Measurements from ENCODE around the gene LRMDA.

Gene LRMDA

GRCh38 chr10:75431180-75432111 is at the start of gene LRMDA:
Gene LRMDA, plus strand, starts transcription at chr10:75431624.
- no peak for DNase-seq (ENCODE audit: low spot score)

- DNase-seq (ENCODE audit: low spot score): no peak
Observed at GRCh38 chr10:75386128-75386527, 45.3 kb upstream of the LRMDA start.

DNA sequence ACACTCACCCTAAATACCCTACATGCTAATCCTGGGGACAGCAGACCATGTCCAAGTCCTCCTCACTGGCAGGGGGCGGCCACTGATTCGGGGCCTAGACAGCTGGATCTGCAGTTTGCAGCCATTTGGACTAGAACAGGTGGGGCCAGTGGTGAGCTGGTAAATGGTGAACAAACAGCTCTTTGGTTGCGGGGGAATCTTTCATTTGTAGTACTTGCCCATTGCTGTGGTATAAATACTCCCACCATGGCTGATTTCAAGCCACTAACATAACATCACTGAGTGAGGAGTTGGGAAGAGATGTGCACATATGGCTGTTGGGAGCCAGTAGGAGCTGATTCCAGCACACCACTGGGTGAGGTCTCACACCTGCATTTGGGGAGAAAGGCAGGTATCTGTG is 43.3 kb upstream of the LRMDA start:
- no peak for DNase-seq (ENCODE audit: low spot score)

DNA sequence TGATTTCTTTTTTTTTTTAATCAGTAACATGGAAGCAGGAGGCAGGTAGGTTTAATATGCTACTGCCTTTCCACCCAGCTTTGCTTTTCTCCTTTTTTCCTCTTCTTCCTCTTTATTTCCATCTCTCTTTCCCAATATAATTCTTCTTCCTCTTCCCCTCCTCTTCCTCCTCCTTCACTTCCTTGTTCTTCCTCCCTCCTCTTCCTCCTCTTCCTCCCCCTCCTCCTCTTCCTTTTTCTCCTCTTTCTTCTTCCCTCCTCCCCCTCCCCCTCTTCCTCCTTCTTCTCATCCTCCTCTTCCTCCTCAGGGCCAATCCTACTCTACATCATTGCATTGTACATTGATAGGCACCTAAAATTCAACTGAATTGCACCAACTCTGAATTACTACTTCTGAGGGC is 41.2 kb upstream of the LRMDA start:
- no peak for DNase-seq (ENCODE audit: low spot score)

GRCh38 chr10:75392271-75392670 is 39.2 kb upstream of the LRMDA start:
- no peak for DNase-seq (ENCODE audit: low spot score)

DNA sequence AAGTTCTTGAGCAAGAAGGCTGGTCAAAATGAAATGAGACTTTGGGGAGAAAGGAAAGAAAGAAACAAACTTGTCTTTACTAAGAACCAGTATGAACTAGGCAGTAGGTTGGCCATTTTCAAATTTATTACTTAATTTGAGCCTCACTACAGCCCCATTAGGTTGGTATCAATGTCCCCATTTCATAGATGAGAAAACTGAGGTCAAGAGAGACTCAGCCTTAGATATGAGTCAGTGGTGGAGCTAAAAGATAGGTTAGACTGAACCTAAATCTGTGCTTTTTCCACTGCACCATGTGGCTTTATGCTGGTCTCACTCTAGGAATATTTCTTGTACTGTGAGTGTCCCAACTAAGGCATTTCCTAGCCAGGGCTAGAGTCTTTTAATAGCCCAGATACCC is 38.7 kb upstream of the LRMDA start:
- no peak for DNase-seq (ENCODE audit: low spot score)

- DNase-seq (ENCODE audit: low spot score): no peak
Observed at GRCh38 chr10:75394221-75394620, 37.2 kb upstream of the LRMDA start.

DNA sequence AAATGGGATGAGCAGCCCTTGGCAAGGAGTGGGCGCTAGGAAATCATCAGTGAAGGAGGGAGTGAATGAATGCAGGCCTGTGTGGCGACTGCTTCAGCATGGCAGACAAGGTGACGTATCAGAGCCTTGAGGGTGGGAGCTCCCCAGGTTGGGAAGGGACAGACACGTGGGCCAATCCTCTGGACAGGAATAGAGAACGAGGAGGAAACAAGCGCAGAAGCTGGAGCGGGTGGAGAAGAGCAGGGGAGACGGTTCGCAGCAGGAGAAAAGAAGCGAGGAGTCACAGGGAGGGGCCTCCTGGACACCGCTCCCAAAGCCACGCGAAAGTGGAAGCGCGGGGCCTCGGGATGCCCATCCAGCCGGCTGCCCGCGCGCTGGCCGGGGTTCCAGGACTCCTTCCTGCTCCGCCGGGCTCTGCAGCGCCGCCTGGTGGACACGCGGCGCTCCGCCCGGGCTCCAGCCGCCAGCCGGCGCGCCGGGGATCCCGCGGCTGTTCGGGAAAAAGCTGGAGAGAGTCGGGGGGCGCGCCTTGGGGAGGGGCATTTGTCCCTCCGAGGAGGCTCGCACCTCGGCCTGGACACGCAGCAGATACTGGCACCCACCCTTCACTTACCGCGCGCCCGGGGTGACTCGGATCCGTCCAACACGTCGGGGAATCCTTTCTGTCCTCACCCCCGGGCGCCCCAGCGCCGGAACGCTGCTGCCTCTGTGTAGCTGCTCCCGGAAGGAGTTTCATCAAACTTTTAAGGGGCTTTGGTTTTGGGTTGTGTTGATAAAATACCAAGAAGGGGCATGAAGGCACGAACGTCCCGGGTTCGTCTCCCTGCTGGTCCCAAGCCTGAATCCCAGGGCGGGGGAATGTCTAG is 36.1 kb upstream of the LRMDA start:
- DNase-seq (ENCODE audit: low spot score): peak; percentile 86

DNA sequence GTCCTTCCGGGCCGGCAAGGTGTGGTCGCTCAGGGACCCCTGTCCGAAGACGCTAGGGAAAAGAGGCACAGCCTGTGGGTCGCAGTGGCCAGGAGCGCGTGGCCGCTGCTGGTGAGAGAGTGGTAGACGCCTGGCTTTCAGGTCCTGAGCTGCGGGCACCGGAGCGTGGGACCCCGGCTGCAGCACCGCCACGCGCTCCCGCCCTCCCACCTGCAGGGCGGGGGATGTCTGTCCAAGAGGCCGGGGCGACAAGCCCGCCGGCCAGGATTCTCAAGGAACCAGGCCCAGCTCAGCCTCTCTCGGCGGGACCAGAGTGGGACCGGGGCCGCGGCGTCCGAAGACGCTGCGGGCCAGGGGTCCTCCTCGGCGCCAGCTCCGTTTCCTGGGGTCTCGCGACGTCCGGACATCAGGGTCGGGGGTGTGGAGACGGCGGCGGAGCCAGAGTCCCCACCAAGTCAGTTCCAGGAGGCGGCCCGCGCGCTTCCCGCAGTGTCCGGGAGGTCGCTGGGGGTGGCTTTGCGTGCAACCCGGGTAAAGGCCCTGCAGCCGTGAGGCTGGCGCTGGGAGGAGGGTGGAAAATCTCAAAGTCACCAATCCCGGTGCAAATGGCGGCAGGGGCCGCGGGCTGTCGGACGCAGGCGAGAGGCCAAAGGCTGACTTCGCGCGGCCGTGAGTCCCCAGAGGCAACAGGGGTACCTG is 35.3 kb upstream of the LRMDA start:
- peak; percentile 75 for DNase-seq (ENCODE audit: low spot score)

- peak; percentile 68 for DNase-seq (ENCODE audit: low spot score)
Observed at GRCh38 chr10:75396631-75397495, 34.6 kb upstream of the LRMDA start.

- DNase-seq (ENCODE audit: low spot score): no peak
Observed at GRCh38 chr10:75397496-75398199, 33.8 kb upstream of the LRMDA start.

GRCh38 chr10:75398200-75398691 is 33.2 kb upstream of the LRMDA start:
- no peak for DNase-seq (ENCODE audit: low spot score)

DNA sequence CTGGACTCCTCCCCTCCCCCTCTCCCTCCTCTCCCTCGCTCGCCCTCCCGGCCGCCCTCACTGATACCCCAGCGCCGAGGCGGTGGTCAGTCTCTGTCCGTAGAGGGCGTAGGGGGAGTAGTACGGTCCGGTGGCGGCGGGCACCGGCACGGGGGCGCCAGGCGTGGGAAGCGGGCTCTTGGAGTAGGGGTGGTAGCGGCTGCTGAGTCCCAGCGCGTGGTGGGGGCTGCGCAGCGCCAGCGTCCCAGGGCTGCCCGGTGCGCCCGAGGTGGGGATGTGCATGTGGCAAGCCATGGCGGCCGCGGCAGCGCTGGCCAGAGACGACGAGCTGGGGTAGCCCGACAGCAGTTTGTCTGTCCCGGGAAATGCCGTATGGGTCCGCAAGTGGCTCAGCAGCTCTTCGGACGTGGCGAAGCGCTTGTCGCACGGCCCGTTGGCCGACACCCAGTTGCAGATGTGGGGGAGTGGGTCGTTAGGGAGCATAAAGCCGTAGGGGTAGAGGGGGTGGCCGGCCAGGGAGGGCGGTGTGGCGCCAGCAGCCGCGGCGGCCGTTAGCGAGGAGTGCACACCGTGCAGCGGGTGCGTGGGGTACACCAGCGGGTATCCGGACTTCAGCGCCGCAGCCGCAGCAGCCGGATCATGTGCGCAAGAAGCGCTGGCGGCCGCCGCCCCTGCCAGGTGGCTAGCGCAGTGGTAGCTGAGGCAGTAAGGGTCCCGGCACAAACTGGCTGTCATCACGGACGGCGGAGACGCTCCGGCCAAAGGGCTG is 32.5 kb upstream of the LRMDA start:
- peak; percentile 75 for DNase-seq (ENCODE audit: low spot score)

- peak; percentile 87 for DNase-seq (ENCODE audit: low spot score)
Observed at GRCh38 chr10:75399461-75400162, 31.8 kb upstream of the LRMDA start.

GRCh38 chr10:75400163-75400770 is 31.2 kb upstream of the LRMDA start:
- no peak for DNase-seq (ENCODE audit: low spot score)

DNA sequence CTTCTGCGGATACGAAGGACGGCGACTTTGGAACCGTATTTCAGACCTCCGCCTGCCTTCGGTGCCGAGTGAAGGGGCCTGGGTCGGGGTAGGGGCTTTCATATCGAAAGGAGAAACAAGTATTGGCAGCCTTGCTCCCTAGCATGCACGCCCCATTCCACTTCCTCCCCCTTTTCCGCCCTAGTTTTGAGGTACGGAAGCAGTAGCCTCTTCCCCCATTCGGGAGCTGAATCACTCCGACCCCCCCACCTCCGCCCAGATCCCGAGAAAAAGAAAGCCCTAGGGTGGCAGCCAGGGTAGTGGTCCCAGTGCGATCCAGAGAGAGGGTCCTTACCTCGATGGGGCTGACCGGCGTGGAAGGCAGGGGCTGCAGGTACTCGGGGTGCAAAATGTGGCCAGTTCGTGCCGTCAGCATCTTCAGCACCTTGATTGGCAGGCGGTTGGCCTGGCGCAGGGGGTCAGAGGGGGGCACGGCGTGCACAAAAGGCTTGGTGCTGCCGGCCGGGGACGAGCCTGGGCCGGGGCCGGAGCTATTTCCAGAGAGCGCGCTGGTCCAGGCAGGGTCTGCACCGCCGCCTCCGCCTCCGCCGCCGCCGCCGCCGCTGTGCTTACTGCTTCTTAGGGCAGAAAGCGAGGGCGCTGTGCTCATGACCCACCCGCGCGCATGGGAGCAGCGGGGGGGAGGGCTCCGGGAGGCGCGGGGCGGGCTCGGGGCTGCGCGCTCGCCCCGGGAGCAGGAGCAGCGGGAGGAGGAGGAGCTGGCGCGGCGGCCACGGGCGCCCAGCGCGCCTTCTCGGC is 30.5 kb upstream of the LRMDA start:
- peak; percentile 55 for DNase-seq (ENCODE audit: low spot score)

DNA sequence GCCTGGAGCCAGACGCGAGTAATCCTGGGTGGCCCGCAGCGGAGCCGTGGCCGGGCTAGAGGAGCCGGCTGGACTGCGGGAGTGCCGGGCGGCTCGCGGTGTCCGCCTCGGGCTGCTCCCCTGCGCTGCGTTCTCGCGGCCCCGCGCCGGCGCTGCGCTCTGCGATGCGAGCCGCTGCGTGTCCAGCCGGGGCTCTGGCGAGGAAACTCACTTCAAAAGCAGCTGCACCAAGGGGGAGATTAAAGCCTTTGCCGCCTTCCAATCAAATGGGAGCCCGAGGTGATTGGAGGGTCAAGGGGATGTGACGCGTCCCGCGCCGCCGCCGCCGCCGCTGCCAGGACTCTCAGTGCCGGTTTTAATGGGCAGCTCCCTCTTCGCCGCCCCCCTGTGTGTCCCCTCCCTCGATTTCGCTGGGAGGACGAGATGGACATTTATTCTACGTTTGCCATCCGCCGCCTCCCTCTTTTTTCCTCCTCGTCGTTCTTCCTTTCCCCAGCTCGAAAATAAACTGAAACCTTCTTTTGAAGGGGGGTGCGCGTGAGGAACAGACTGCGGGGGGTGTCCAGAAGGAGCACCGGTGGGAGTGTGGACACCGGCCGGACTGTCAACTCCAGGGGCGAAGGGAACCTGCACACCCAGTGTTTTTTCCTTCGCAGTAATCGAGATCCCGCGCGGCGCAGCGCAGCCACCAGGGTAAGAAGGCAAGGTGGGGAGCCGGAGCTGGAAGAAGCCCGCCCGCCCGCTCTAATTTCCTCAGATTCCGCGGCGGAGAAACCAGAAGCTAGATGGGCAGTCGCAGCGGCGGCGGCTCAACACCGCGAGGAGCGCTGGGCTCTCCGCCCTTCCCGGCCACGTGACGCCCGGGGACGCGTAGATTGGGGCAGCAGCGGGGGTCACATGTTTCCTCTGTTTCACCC is 29.6 kb upstream of the LRMDA start, which contains the start of gene ZNF503:
ZNF503 (minus strand) TSS at position 196 of the 917 bp plus-strand sequence. CDS start 345 bp downstream, outside the sequence.
- peak; percentile 97 for DNase-seq (ENCODE audit: low spot score)

Data from ecto neural progenitor cell (in vitro differentiated cells).